22Rv1 (cell line): ENCODE data around the gene TSACC.

Experiments
- H3K27ac ChIP-seq: fragments of 450-650 bp; 2 replicates; pipeline ENCODE4 v1.5.1; 2017
- ZFX ChIP-seq: fragments of 450-650 bp; IDR thresholded peaks from 2 replicates; pipeline ENCODE4 v1.6.1; 2017; ENCODE audit warnings: antibody characterized with exemption, borderline replicate concordance
- TF ChIP-seq, protein P1 (sequence below): fragments of 450-650 bp; IDR thresholded peaks from 2 replicates; pipeline ENCODE4 v1.5.1; 2017; ENCODE audit warnings: mild to moderate bottlenecking

The TSACC gene

DNA sequence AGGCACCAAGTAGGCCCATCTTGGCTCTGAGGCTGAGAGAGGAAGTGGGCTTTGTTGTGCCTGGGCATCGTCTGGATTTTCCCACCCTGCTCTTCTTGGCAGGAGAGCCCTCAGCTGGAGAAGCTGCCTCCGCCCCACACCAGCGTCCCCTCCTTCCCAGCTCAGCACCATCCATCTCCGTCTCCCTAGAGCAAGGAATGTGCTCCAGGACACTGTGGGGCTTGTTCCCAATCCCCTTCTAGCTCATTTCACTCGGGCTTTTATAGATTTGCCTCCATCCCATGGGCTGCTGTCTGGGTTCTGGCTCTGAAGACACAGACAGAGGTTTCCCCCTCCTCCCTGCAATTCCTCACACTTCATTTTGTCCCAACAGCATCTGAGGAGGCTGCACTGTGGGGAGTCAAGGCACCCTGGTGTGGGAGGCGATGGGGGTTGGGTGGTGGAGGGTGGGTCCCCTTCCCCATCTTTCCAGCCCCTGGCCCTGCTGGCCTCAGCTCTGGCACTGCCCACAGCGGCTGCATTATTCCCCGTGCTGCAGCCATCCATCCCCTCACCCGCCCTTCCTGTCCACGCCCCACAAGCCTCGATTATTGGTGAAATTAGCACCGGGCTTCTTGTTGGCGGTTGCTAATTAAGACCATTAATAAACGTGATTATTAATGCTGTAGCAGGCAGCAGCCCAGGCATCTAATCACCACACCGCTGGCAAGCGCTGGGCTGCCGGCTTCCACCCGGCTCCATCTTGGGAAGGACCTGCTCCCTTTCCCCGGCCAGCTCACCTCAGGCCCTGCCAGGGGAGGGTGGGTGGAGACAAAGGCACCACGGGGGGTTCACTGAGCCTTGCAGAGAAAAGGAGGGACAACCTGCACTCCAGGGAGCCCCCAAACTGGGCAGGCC lies 52.4 kb downstream of the TSACC start:
- TF ChIP-seq ZFX = no peak
- TF ChIP-seq, protein P1, sequence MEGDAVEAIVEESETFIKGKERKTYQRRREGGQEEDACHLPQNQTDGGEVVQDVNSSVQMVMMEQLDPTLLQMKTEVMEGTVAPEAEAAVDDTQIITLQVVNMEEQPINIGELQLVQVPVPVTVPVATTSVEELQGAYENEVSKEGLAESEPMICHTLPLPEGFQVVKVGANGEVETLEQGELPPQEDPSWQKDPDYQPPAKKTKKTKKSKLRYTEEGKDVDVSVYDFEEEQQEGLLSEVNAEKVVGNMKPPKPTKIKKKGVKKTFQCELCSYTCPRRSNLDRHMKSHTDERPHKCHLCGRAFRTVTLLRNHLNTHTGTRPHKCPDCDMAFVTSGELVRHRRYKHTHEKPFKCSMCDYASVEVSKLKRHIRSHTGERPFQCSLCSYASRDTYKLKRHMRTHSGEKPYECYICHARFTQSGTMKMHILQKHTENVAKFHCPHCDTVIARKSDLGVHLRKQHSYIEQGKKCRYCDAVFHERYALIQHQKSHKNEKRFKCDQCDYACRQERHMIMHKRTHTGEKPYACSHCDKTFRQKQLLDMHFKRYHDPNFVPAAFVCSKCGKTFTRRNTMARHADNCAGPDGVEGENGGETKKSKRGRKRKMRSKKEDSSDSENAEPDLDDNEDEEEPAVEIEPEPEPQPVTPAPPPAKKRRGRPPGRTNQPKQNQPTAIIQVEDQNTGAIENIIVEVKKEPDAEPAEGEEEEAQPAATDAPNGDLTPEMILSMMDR = no peak
- H3K27ac ChIP-seq = no peak overlapping the region

GRCh38 chr1:156391366-156391677 lies 53.0 kb downstream of the TSACC start:
- TF ChIP-seq, protein P1 = no peak
- no peak for TF ChIP-seq ZFX
- no peak overlapping the region for H3K27ac ChIP-seq

GRCh38 chr1:156391701-156392100 lies 53.4 kb downstream of the TSACC start:
- no peak for TF ChIP-seq ZFX
- TF ChIP-seq, protein P1 = no peak
- H3K27ac ChIP-seq = no peak overlapping the region

DNA sequence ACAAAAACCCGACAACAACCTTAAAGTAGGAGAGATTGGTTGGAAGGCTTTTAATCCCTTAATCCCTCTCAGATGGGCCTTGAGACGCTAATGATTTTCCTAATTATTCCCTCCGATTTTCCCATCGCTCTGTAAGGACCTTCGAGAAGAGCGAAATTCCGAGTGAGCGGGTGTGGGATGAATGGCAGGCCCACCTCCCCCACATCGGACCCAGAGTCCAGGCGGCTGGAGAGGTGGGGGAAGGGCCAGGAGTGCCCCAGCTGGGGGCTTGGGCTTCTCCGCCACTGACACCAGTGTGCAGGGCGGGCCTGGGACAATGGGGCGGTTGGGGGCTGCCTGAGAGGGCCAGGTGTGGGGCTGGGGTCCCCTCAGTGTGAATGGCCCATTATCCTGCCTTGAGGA lies 54.1 kb downstream of the TSACC start:
- no peak overlapping the region for H3K27ac ChIP-seq
- TF ChIP-seq ZFX = no peak
- TF ChIP-seq, protein P1 = no peak

DNA sequence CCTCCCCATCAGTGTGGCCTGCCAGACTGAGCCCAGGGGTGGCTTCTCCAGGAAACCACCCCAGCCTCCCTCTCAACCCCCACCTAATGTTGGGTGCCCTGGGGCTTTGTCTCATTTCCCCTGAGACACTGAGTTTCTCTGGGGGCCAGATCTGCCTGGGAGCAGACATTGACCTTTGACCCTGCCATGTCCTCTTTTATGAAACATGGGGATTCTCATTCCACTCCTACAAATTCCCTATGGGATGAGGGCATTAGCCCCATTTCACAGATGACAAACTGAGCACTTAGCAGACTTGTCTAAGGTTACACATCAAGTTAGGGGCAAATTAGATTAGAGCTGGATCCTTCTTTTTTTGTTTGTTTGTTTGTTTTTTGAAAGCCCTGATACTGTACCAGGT lies 54.8 kb downstream of the TSACC start:
- H3K27ac ChIP-seq = no peak overlapping the region
- TF ChIP-seq ZFX = no peak
- TF ChIP-seq, protein P1 = no peak

DNA sequence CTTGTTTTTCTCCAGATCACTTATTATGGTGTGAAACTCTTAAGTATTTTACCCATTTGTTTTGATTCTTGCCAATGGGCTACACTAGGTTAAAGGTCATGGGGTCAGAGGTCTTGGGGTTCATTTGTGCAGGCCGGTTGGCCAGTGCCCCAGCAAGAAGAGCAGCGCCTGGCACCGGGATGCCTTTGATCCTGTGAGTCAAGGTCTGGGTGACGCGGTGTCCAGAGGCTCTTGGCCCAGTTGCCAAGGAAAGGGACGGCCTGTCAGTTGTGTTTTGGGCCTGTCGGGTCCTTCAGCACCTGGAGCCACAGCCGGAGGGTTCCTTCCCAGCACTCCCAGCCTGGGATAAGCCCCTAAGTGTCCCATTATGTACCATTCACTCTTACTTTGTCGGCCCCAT lies 55.8 kb downstream of the TSACC start:
- no peak for TF ChIP-seq ZFX
- TF ChIP-seq, protein P1 = no peak
- no peak overlapping the region for H3K27ac ChIP-seq

DNA sequence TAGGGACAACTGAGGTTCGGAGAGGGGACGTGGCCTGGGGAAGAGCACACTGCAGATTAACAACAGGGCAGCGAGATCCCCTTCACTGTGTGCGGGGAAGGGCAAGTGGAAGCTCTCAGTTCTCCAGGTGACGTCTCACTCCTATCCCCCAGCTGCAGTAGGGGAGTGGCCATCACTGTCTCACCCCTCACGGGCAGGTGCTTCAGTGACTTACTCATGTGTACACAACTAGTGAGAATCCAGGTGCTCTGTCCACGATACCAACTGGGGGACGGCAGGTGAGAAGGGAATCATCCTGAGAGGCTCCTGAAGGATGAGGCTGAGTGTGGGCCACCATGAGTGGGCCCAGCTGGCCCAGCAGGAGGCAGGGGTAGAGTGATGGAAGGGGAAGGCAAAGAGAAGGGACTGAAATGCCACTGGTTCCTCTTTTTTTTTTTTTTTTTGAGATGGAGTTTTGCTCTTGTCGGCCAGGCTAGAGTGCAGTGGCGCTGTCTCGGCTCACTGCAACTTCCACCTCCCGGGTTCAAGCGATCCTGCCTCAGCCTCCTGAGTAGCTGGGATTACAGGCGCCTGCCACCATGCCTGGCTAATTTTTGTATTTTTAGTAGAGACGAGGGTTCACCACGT lies 56.6 kb downstream of the TSACC start:
- no peak overlapping the region for H3K27ac ChIP-seq
- TF ChIP-seq, protein P1 = no peak
- no peak for TF ChIP-seq ZFX
